IMR-90 (cell line): ENCODE results near the gene MRPL11. TPM values are rescaled to one million over a fixed set of nuclear protein-coding genes. Genes with fewer than 3 reads are reported as not detected.

Experiments
- ATAC-seq: fragments of 200-7000 bp; cut with Tn5 transposase; 2 replicates; pipeline ENCODE4 v1.9.1; 2020; ENCODE audit warnings: low read depth, mild to moderate bottlenecking, moderate library complexity
- BruUV-seq: library from RNA; stranded (reverse); fragments of 400-500 nt; replicated peaks from 2 replicates; lab custom pipeline; 2021; lab: Mats Ljungman, UMichigan
- CTCF ChIA-PET: fragments of 300-600 bp; formaldehyde crosslinking; extraction: SDS; loops from one replicate; lab custom pipeline; 2021; ENCODE audit warnings: antibody characterized with exemption; lab: Yijun Ruan, JAX
- POLR2A ChIA-PET: fragments of 300-600 bp; sonication (Branson Sonifier 250); formaldehyde crosslinking; loops from one replicate; lab custom pipeline; 2022; ENCODE audit warnings: antibody characterized with exemption; ENCODE audit not compliant: unreplicated experiment; lab: Charles Lee
- DNase-seq: peaks from one replicate; pipeline ENCODE4 v3.0.0; 2013
- H2AFZ ChIP-seq: replicated peaks from 2 replicates; pipeline ENCODE3; 2013; ENCODE audit warnings: low read length, mild to moderate bottlenecking; ENCODE audit not compliant: poor library complexity
- H2AK5ac ChIP-seq: 2 replicates; pipeline ENCODE4 v1.6.1; 2013; ENCODE audit warnings: low read depth, low read length, inconsistent platforms
- H2AK9ac ChIP-seq: replicated peaks from 2 replicates; pipeline ENCODE3; 2013; ENCODE audit warnings: mild to moderate bottlenecking, low read depth, low read length, moderate library complexity; ENCODE audit not compliant: poor library complexity
- H2BK120ac ChIP-seq: 2 replicates; pipeline ENCODE4 v1.6.1; 2013; ENCODE audit warnings: low read depth, low read length, inconsistent platforms
- H2BK15ac ChIP-seq: 3 replicates; pipeline ENCODE4 v1.6.1; 2013; ENCODE audit warnings: low read depth, low read length, inconsistent platforms
- H2BK20ac ChIP-seq: 2 replicates; pipeline ENCODE4 v1.6.1; 2013; ENCODE audit warnings: low read depth, mild to moderate bottlenecking, inconsistent platforms, low read length, moderate library complexity
- H2BK5ac ChIP-seq: 2 replicates; pipeline ENCODE4 v1.6.1; 2013; ENCODE audit warnings: mild to moderate bottlenecking, low read depth, low read length, inconsistent platforms; ENCODE audit not compliant: poor library complexity, severe bottlenecking
- H3K14ac ChIP-seq: replicated peaks from 2 replicates; pipeline ENCODE4 v1.6.1; 2013; ENCODE audit warnings: low read depth, low read length, inconsistent platforms
- H3K18ac ChIP-seq: 2 replicates; pipeline ENCODE4 v1.6.1; 2013; ENCODE audit warnings: low read depth, low read length, control low read depth
- H3K23ac ChIP-seq: 2 replicates; pipeline ENCODE4 v1.6.1; 2013; ENCODE audit warnings: low read depth, low read length, inconsistent platforms
- H3K27ac ChIP-seq: 2 replicates; pipeline ENCODE4 v1.5.1; 2013; ENCODE audit warnings: mild to moderate bottlenecking, control low read depth, low read length; ENCODE audit not compliant: insufficient read depth
- H3K27me3 ChIP-seq: 2 replicates; pipeline ENCODE4 v1.6.1; 2013; ENCODE audit warnings: low read length; ENCODE audit not compliant: control insufficient read depth, insufficient read depth
- H3K36me3 ChIP-seq: 2 replicates; pipeline ENCODE4 v1.6.1; 2013; ENCODE audit warnings: low read length, mixed read lengths; ENCODE audit not compliant: control insufficient read depth, insufficient read depth
- H3K4ac ChIP-seq: 2 replicates; pipeline ENCODE4 v1.6.1; 2013; ENCODE audit warnings: low read depth, low read length, inconsistent platforms
- H3K4me1 ChIP-seq: 2 replicates; pipeline ENCODE4 v1.6.1; 2013; ENCODE audit warnings: low read length, mixed read lengths; ENCODE audit not compliant: control insufficient read depth, insufficient read depth
- H3K4me2 ChIP-seq: 2 replicates; pipeline ENCODE4 v1.6.1; 2013; ENCODE audit warnings: low read depth, mild to moderate bottlenecking, control low read depth, low read length, moderate library complexity
- H3K4me3 ChIP-seq: 2 replicates; pipeline ENCODE4 v1.5.1; 2013; ENCODE audit warnings: low read depth, mild to moderate bottlenecking, control low read depth, low read length, moderate library complexity; ENCODE audit not compliant: insufficient read depth
- H3K56ac ChIP-seq: 2 replicates; pipeline ENCODE4 v1.6.1; 2013; ENCODE audit warnings: low read length, inconsistent platforms; ENCODE audit not compliant: insufficient read depth; ENCODE audit errors: extremely low read depth
- H3K79me1 ChIP-seq, 2 experiments: 2 replicates each; pipeline ENCODE4 v1.6.1; 2013; ENCODE audit warnings: low read length in 2 of 2, inconsistent platforms in 1 of 2, low read depth in 1 of 2
- H3K9ac ChIP-seq: 2 replicates; pipeline ENCODE4 v1.6.1; 2013; ENCODE audit warnings: low read depth, low read length, control low read depth
- H3K9me1 ChIP-seq: 2 replicates; pipeline ENCODE4 v1.6.1; 2013; ENCODE audit warnings: low read length, inconsistent platforms; ENCODE audit not compliant: insufficient read depth
- H3K9me3 ChIP-seq: 2 replicates; pipeline ENCODE4 v1.6.1; 2013; ENCODE audit warnings: low read length; ENCODE audit not compliant: control insufficient read depth, insufficient read depth
- H4K20me1 ChIP-seq: 2 replicates; pipeline ENCODE4 v1.6.1; 2013; ENCODE audit warnings: low read length, inconsistent platforms; ENCODE audit not compliant: insufficient read depth
- H4K5ac ChIP-seq: 2 replicates; pipeline ENCODE4 v1.6.1; 2013; ENCODE audit warnings: mild to moderate bottlenecking, low read depth, low read length, control low read depth
- H4K8ac ChIP-seq, 2 experiments: 2 replicates each; pipeline ENCODE4 v1.6.1; 2013; ENCODE audit warnings: low read depth in 2 of 2, low read length in 2 of 2, control low read depth in 1 of 2, inconsistent platforms in 1 of 2
- H4K91ac ChIP-seq: 2 replicates; pipeline ENCODE4 v1.6.1; 2013; ENCODE audit warnings: low read depth, low read length, inconsistent platforms; ENCODE audit not compliant: insufficient read depth
- MAZ ChIP-seq: IDR thresholded peaks from 2 replicates; pipeline ENCODE4 v1.6.1; 2012; ENCODE audit warnings: low read depth, mild to moderate bottlenecking, low read length, improper control_type of control experiment, moderate library complexity, borderline replicate concordance
- RFX5 ChIP-seq: IDR thresholded peaks from 2 replicates; pipeline ENCODE4 v1.8.0; 2012; ENCODE audit warnings: low read depth, mild to moderate bottlenecking, low read length, moderate library complexity
- WGBS, 2 experiments: methylation state at CpG; one replicate each; pipeline versions ENCODE4 v1.1.5 to v1.1.7; 2013; ENCODE audit warnings: missing lambda C conversion rate in 2 of 2; ENCODE audit not compliant: insufficient read length in 1 of 2; ENCODE audit errors: extremely low coverage in 2 of 2; 5-methylcytosine and 5-hydroxymethylcytosine counted together
- dilution Hi-C: fragments of 300-500 bp; cut with HindIII; formaldehyde crosslinking; loops from one replicate; pipeline ENCODE4 v1.14.3; 2018; ENCODE audit warnings: low sequenced_read_pairs; ENCODE audit not compliant: unreplicated experiment
- in situ Hi-C: fragments of 300-500 bp; cut with MboI; formaldehyde crosslinking; loops from 3 replicates; pipeline ENCODE4 v1.14.3; 2019; ENCODE audit warnings: low sequenced_read_pairs, inconsistent platforms, mixed read lengths
- intact Hi-C: fragments of 100-400 bp; cut with micrococcal nuclease; formaldehyde crosslinking; loops from 2 replicates; pipeline ENCODE4 v1.10.0; 2022
- polyA plus RNA-seq, 3 experiments: library from polyadenylated mRNA; depleted of rRNA; stranded (reverse); fragments of >200 nt; gene quantifications; 2 replicates each; pipeline ENCODE4 v1.2.3, GENCODE V29; 2012; ENCODE audit warnings: low replicate concordance in 1 of 3
- total RNA-seq: library from RNA; depleted of rRNA; stranded (reverse); fragments of >200 nt; gene quantifications from 2 replicates; pipeline ENCODE4 v1.2.3, GENCODE V29; 2012
- TF ChIP-seq, protein P1 (sequence below): fragments of 150-350 bp; IDR thresholded peaks from 2 replicates; pipeline ENCODE4 v1.6.1; 2017; ENCODE audit warnings: mild to moderate bottlenecking, antibody characterized with exemption, low read length, low read depth
- TF ChIP-seq, protein P2 (sequence below): fragments of 150-350 bp; IDR thresholded peaks from 2 replicates; pipeline ENCODE4 v1.6.1; 2016; ENCODE audit warnings: low read depth, mild to moderate bottlenecking, low read length, moderate library complexity, borderline replicate concordance

Gene MRPL11
- total and polyA plus RNA-seq, 2 of the 4 experiments (the other 2 are of a cell fraction), result 45.5 to 45.6 TPM

DNA sequence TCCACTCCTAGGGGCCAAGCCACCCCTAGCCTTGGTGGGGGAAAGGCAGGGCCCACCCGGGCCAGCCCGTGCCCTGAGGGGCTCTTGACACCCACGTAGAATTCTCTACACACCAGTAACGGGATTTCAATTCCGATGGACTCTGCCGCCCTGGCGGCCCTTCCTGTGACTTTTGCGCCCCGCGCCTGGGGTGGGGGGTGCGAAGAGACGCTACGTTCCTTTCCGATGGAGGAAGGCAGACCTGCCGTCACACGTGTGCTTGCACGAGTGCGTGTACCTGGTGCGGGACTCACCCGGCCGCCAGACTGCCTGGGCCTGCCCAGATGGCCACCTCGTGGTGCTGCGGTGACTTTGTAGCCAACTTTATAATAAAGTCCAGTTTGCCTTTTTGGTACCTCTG, 12.3 kb downstream of the MRPL11 start:
- H3K9me1 ChIP-seq, result no peaks in the 10 kb centered on the region; the same call in 1 of the 2 replicates
- H3K79me1 ChIP-seq, result no peaks in the 10 kb centered on the region
- ChIA-PET POLR2A (no interaction called here), CTCF (no interaction called here)
- no peak overlapping the region for H4K5ac ChIP-seq
- no TSS peak for BruUV-seq
- no peak overlapping the region for H3K4me3 ChIP-seq
- TF ChIP-seq, protein P1, sequence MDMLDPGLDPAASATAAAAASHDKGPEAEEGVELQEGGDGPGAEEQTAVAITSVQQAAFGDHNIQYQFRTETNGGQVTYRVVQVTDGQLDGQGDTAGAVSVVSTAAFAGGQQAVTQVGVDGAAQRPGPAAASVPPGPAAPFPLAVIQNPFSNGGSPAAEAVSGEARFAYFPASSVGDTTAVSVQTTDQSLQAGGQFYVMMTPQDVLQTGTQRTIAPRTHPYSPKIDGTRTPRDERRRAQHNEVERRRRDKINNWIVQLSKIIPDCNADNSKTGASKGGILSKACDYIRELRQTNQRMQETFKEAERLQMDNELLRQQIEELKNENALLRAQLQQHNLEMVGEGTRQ, result no peak
- TF ChIP-seq MAZ (no peak), RFX5 (no peak)
- TF ChIP-seq, protein P2, sequence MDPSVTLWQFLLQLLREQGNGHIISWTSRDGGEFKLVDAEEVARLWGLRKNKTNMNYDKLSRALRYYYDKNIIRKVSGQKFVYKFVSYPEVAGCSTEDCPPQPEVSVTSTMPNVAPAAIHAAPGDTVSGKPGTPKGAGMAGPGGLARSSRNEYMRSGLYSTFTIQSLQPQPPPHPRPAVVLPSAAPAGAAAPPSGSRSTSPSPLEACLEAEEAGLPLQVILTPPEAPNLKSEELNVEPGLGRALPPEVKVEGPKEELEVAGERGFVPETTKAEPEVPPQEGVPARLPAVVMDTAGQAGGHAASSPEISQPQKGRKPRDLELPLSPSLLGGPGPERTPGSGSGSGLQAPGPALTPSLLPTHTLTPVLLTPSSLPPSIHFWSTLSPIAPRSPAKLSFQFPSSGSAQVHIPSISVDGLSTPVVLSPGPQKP, result no peak
- no peak overlapping the region for H3K18ac ChIP-seq
- H4K91ac ChIP-seq, result no peak overlapping the region
- H3K27me3 ChIP-seq, result no peaks in the 10 kb centered on the region
- no peak overlapping the region for H2BK15ac ChIP-seq
- H3K14ac ChIP-seq, result no peak overlapping the region
- H2BK5ac ChIP-seq, result no peak overlapping the region
- no peak overlapping the region for H3K56ac ChIP-seq
- no peak overlapping the region for H2AK5ac ChIP-seq
- no peak overlapping the region for H3K4ac ChIP-seq
- H3K4me2 ChIP-seq, result no peak overlapping the region
- intact Hi-C loops (no loop called here), in situ Hi-C loops (no loop called here), dilution Hi-C loops (no loop called here)
- 69% methylated on average over 3 of the region's 23 CpGs; no CpG with 5 or more reads in 1 of the 2 experiments for WGBS, 2 experiments
- ATAC-seq, result no peak
- H3K36me3 ChIP-seq, result peaks cover 5% of the 10 kb centered on the region; the same call in 1 of the 2 replicates
- no peak overlapping the region for H2BK120ac ChIP-seq
- H3K23ac ChIP-seq, result no peak overlapping the region
- no peak overlapping the region for H4K8ac ChIP-seq
- no peak overlapping the region for H2BK20ac ChIP-seq
- no peak overlapping the region for H2AFZ ChIP-seq
- DNase-seq, result no peak
- no peaks in the 10 kb centered on the region for H3K9me3 ChIP-seq
- H3K9ac ChIP-seq, result no peak overlapping the region
- H3K4me1 ChIP-seq, result no peaks in the 10 kb centered on the region
- H2AK9ac ChIP-seq, result no peak overlapping the region
- peaks cover 20% of the 10 kb centered on the region for H4K20me1 ChIP-seq
- H3K27ac ChIP-seq, result no peak overlapping the region
